Mesenteric fat pad (tissue), 1 donor: ENCODE results near the gene ZC3H7B. TPM values are rescaled to one million over a fixed set of nuclear protein-coding genes. Genes with fewer than 3 reads are reported as not detected.
A peak's percentile ranks its signal among the peaks of the same experiment; 100 is the strongest.
"Not testable (repeated sequence)": the region's sequence is repeated elsewhere in the genome, so short reads cannot be mapped to it uniquely, and the experiment has no call there.

Source experiments
- DNase-seq: peaks from one replicate; pipeline ENCODE4 v3.0.0-alpha.2; 2020; ENCODE audit warnings: low spot score
- long read RNA-seq: library from polyadenylated mRNA; unstranded; transcript quantifications from one replicate; pipeline ENCODE4 v2.0.0, GENCODE V29; 2020
- total RNA-seq: library from RNA; stranded (reverse); fragmentation: NEBNext Ultra II Directional; extraction: Animal tissue kit (Norgen Biotek cat#: 25700); gene quantifications from one replicate; pipeline ENCODE4 v1.2.1, GENCODE V29; 2021
- donor health status: DM: yes; HTN: yes; CAD: no.

Gene ZC3H7B, protein sequence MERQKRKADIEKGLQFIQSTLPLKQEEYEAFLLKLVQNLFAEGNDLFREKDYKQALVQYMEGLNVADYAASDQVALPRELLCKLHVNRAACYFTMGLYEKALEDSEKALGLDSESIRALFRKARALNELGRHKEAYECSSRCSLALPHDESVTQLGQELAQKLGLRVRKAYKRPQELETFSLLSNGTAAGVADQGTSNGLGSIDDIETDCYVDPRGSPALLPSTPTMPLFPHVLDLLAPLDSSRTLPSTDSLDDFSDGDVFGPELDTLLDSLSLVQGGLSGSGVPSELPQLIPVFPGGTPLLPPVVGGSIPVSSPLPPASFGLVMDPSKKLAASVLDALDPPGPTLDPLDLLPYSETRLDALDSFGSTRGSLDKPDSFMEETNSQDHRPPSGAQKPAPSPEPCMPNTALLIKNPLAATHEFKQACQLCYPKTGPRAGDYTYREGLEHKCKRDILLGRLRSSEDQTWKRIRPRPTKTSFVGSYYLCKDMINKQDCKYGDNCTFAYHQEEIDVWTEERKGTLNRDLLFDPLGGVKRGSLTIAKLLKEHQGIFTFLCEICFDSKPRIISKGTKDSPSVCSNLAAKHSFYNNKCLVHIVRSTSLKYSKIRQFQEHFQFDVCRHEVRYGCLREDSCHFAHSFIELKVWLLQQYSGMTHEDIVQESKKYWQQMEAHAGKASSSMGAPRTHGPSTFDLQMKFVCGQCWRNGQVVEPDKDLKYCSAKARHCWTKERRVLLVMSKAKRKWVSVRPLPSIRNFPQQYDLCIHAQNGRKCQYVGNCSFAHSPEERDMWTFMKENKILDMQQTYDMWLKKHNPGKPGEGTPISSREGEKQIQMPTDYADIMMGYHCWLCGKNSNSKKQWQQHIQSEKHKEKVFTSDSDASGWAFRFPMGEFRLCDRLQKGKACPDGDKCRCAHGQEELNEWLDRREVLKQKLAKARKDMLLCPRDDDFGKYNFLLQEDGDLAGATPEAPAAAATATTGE
- 55.6 TPM for total RNA-seq
- long read RNA-seq, partial matches to known transcripts = 1 of 15 reads
- long read RNA-seq, other reads (novel, unspliced or antisense) = 14 of 15 reads

DNA sequence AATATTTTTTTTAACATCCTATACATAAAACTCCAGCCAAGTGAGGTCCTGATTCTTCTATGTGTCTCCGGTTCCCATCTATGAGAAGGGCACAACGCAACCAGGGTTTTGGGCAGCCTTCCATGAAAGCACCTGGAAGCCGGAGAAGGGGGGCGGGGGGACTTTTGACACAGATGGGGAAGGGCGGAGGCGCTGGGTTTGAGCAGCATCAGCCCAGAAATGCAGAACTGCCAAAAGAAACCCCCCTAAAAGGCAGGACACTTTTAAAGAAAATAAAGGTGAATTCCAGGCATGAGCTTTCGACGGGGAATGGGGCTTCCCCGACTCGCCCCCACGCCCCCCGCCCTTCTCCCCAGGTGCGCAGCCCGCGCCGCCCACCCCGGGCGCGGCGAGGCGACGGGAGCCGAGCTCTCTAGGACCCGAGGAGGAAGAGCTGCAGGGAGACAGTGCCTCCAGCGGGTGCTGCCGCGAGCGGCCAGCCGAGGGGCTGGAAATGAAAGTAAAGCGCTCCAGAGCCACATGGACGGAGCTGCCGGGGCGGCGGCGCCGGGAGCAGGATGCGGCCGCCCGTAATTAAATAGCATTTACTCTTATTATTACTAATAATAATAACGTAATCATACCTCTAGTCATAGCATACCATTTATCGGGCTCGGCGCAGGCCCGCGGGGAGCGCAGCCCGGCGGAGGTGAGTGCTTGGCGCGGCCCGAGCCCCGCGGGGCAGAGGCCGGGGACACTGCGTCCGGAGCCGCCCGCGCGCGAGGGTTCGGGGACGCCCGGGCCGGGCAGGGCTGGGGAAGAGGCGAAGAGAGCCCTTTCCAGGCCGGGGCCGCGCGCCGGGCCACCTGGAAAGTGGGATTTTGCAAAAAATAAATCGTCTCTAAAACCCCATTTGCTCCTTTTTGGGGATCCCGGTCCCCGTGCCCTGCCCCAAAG lies at the start of gene ZC3H7B:
Gene ZC3H7B (plus strand): TSS at position 441 of the 936 bp plus-strand sequence. CDS start 19,136 bp downstream, outside the sequence.
- DNase-seq = peak; percentile 95

DNA sequence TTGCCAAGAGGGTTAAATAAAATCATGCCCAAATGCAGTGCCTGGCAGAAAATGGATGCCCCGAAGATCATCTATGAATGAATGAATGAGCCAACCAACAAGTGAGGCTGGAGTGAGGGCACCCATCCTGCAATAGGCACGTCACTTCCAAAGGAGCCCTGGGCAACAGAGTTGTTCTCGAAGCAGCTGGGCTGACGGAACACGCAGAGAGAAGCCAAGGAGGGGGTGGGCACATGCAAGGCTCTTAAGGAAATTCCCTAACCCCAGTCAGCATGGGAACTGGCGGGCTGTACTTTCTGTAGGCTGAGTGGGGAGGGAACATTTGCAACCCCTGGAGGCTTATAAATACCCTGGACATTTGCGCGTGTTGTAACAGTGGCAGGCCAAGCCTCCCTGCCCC lies 49.0 kb upstream of the ZC3H7B start:
- no peak for DNase-seq

DNA sequence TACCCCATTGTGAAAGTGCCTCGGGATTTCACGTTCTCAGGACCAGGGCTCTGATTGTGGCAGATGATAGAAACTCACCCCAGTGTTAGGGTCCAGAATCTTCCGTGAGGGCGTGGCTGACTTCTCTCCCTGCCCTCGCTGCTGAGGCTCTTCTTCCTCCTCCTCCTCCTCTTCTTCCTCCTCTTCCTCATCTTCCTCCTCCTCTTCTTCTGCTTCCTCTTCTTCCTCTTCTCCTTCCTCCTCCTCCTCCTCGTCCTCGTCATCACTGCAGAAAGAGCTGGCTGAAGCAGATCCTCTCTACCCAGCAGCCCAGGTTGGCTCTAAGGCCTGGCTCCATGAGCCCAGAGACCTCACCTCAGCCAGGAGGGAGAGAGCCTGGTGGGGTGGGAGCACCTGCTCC lies 47.1 kb upstream of the ZC3H7B start:
- no peak for DNase-seq

DNA sequence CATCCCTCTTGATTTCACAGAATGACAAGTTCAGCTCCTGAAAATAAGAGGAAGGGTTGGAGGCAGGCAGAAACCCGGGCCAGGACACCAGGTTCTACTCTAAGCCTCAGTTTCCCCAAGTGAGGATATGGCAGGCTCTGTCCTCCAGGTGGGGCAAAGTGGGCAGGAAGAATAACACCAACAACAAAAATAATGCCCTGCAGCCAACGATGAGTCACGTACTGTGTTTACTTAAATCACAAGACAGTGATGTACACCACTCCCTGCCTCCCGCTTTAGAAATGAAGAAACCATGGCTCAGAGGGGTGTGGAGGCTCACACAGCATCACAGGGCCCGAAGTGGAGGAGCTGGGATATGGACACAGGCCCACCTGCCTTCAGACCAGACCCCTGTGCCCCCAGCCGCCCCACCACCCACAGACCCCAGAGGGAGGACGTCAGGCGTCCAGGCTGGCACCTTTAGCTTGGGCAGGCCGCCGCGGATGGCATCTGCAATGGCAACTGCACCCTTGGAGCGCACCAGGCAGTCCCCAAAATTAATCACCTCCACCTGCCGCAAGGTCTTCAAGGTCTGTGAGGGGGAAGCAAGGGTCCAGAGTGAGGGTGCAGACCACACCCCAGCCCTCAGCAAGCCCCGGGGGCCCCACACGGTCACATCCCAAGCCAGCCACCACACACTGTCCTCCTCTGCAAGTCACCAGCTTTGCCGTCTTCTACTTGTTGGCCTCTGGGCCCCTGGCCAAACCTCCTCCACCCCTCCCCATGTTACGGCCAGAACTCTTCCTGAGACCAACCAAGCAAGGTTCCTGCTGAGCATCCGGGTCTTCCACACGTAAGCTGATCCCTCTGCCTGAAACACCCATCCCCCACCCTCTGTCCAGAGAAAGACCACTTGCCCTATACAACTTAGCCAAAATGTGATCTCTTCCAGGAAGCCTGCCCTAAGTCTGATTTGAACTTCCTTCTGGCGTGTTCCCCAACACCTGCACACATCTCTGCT lies 44.8 kb upstream of the ZC3H7B start:
- DNase-seq = no peak

DNA sequence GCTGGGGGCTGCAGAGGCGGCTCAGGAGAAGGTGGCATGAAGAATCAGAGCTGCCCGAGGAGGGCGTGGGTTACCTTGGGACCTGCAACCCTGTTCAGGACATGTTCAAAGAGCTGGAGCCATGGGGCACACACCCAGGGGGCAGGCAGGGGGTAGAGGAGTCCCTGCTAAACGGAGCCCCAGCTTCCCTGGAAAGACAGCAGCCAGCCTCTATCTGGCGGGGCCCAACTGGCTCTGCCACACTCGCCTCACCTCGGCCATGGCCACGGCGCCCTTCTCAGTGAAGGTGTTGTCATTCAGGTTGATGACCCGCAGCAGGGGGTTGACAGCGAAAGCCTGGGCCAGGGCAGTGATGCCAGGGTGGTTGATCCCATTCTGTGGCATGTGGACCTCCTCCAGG lies 43.6 kb upstream of the ZC3H7B start:
- DNase-seq = no peak

DNA sequence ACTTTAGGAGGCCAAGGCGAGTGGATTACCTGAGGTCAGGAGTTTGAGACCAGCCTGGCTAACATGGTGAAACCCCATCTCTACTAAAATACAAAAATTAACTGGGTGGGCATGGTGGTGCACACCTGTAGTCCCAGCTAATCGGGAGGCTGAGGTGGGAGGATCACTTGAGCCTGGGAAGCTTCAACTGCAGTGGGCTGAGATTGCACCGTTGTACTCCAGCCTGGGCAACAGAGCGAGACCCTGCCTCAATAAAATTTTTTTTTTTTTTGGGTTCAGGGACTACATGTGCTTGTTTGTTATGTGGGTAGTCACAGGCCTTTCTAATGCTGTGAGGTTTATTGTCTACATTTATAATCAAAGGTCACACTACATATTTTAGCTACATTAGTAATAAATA lies 41.6 kb upstream of the ZC3H7B start:
- not testable (repeated sequence) for DNase-seq

DNA sequence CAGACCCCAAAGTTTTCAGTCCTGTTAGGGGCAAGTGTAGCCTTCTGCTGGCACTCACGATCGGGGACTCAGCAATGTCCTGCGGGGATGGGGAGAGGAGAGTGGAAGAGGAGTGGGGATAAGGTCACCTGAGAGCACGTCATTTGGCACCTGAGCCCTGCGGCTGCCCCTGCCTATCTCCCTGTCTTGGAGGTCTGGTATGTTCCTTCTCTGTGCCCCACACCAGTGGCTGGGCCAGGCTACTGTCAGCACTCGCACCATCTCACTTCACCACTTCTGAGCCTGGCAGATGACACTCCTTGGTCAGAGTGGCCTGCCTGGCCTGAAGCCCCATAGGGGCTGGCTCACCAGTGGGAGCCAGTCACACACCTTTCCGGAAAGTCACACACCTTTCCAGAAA lies 40.5 kb upstream of the ZC3H7B start:
- DNase-seq = no peak

DNA sequence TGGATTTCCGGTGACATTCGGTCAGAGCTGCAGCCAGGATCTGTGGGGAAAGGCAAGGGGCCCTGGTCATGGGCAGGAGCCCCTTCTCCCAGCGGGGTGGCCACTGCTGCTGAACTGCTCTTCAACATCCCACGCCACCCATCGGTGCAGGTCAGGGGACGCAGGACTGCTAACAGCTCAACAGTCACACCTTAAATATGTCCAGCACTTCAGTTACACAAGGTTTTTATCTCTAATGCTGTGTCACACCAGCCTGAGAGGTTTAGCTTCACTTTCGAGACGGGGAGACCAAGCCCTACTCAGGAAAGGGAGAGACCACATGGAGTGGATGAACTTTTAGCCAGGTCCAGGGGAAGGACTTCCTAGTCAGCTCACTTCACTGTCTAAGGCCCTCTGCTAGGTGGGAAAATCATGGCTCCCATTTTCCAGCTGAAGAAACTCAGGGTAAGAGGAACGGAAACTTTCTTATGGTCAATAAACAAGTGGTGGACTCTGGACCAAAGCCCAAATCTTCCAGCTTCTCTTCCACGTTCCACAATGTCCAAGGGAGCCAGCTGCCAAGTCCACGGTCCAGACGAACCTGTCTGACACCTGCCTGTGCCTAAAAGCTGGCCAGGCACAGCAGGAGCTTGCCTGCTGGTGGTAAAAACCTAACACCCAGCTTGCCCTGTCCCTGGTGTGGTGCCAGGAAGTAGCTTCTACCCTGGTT lies 39.6 kb upstream of the ZC3H7B start:
- no peak for DNase-seq

DNA sequence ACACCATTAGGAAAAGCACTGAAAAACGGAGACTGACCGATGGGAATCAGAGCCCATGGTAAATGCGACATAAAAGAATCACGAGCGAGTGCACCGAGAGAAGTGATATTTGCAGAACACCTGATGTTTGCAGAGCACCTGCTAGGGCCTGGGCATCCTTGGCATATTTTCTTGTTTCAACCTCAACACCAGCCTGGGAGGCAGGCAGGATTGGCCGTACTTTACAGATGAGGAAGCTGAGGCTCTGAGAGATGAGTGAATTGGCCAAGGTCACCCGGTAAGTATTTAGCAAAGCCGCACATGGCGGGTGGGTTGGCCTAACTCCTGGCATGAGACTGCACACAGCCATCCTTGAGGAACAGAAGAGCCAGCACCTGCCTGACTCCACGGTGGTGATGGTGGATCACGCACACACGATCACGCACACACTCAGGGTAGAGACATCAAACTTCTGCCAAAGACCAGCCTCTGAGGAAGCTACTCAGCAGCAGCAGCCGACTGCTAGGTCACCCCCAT lies 39.0 kb upstream of the ZC3H7B start:
- no peak for DNase-seq

DNA sequence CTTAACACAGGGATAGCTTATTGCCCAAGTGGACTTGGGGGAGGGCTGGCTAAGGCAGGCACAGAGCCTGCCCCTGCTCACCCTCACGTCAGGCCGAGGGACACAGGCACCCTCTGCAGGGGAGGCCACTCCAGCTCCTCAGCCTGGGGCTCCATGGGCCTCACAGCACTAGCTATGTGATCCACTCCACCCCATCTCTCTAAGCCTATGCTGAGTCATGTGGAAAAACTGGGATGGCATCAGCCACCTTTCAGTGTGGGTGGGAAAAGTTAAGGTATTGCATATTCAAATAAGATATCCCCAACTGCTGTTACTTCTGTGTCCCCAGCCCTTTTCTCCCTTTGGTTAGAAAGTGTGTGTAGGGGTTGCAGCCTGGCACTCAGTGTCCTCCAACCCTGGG lies 37.6 kb upstream of the ZC3H7B start:
- no peak for DNase-seq

DNA sequence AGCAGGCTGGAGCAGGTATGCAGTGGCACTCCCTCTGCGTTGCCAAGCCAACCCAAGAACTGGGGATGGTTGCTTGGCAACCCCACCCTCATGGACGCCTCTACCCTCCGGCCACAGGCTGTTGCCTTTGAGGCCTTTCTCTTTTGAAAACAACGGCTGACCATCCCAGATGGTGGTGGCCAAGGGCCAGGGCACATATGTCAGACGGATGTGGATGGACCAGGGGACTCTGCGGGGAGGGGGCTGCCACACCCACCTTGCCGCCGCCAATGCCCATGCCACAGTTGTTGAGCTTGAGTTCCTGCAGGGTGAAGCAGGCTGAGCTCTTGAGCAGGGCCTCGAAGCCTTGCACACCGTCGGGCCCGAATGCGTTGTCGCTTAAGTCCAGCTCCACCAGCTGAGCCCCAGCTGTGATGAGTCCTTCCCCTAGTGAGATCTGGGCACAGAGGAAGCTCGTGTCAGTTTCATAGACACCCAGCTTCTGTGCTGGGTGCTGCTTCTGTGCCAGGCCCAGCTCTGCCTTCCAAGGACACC lies 36.9 kb upstream of the ZC3H7B start:
- no peak for DNase-seq

DNA sequence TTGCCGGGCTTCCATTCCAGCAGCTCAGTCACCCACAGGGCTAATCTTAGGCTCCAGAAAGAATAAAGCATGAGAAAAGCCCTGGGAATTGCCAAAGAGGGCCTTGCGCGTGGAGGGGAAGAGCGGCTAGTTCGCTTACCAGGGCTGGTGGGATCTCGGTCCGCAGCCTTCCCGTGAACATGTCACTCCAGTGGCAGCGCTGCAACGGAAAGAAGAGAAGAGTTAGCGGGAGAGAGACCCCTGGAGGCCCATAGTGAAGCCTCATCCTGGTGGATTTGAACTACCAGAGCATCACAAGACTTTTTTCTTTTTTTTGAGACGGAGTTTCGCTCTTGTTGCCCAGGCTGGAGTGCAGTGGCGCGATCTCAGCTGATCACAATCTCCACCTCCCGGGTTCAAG lies 33.4 kb upstream of the ZC3H7B start:
- no peak for DNase-seq

DNA sequence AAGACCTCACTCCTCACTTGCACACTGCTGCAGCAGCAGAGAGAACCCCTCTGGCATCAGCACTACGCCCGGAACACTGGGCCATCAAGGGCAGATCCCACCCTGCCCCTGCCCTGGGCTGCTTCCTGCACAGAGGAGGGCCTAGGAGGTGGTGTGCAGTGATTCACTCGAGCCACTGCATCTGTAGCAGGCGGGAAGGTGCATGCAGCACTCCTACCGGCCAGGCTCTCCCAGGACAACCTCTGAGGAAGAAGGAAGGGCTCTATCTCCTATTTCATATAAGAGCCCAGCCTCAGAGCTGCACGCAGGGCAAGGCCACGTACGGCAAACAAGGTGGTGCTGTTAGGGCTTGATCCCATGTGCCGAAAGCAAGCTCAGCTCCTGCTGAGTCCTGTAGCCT lies 29.5 kb upstream of the ZC3H7B start:
- no peak for DNase-seq

DNA sequence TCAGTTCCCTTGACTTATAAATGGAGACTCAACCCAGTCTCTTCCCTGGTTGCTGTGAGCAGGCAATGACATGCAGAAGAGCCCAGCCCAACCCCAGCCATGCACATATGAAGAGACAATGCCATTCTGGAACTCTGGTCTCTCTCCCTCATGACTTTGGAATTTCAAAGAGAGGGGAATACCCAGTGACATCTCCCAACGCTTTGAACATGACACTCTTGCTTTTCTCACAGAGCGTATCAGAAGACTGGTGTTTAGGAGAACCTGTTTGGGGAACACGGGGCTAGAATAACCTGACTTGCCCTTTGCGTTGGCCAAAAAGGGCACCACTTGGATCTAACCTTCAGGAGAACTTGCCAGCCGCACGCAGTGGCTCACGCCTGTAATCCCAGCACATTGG lies 28.2 kb upstream of the ZC3H7B start:
- no peak for DNase-seq

DNA sequence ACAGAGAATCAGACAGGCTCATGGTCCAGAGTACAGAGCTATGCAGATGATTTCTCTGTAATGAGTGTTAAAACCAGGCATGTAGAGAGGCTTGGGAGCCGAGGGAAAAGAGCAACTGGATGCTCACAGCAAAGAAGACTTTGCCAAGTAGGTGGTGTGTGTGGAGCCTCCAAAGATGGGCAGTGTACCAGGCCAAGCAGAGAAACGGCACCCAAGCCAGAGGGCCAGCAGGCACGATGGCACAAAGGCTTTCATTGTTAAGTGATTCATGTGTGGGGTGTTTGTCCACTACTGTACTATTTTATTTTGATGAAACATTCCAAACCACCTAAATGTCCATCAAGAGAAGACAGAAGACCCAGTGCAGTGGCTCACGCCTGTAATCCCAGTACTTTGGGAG lies 26.5 kb upstream of the ZC3H7B start:
- DNase-seq = no peak

DNA sequence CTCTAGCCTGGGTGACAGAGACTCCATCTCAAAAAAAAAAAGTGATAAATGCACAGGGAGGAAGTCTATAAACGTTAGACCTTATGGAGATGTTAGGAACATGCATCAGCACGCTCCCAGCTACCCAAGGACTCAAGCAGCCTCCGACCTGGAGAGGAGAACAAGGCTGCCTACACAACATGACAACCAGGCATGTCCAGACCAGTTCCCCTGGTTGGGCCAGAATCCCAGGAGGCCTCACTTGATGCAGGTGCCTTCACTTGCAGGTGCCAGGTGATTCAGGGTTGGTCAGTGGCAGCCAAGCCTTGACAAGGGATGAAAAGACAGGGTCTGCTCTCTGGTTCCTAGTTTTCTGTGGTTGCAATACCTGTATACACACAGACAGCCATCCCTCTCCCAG lies 21.3 kb upstream of the ZC3H7B start:
- DNase-seq = no peak

DNA sequence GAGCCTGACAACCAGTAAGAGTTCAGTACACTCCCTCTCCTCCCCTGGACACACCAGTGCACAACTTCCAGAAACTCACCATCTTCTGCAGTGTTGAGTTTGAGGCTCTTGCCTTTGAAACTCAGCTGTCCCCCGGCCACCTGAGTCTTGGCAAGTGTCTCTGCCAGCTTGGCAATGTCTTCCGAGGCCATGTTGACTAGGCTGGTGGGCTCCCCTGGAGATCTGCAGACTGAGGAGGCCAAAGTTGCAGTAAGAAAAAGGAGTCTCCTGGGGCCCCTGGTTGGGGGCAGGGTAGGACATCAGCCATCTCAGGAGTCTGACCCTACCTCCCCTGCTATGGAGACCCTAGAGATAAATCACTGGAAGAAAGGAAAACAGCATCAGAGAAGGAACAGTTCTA lies 20.5 kb upstream of the ZC3H7B start:
- no peak for DNase-seq

DNA sequence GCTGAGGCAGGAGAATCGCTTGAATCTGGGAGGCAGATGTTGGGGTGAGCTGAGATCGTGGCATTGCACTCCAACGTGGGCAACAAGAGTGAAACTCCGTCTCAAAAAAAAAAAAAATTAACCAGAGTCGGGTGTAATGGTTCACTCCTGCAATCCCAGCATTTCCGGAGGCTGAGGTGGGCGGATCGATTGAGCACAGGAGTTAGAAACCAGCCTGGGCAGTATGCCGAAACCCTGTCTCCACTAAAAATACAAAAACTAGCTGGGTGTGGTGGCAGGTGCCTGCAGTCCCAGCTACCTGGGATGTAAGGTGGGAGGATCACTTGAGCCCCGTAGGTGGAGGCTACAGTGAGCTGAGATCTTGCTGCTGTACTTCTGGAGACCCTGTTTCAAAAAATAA lies 16.9 kb upstream of the ZC3H7B start:
- DNase-seq = no peak

DNA sequence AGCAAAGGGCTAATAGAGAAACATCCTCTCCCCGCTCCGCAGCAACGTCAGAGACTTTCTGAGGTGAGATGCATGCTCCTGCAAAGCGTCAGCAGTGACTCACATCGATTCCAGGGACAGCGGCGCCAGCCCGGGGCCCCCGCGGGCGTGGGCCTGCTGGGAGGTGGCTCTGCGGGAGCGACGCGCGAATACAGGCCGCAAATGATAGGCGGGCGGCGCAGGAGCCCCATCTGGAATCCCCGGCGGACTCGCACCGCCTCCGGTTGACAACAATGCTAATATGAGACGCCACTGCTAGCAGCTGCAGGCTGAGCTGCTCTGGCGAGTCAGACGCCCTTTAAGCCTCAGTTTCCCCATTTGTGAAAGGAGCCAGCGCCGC lies 15.9 kb upstream of the ZC3H7B start:
- peak; percentile 93 for DNase-seq
